ACHN (cell line): Measurements from ENCODE around the gene FBXL13.
"Not testable (repeated sequence)": the region's sequence is repeated elsewhere in the genome, so short reads cannot be mapped to it uniquely, and the experiment has no call there.

ENCODE experiments used
- DNase-seq: peaks from one replicate; pipeline ENCODE4 v3.0.0-alpha.2; 2015
- in situ Hi-C: cut with HindIII; loops from 2 replicates; pipeline ENCODE4 v1.10.0; 2017; ENCODE audit warnings: low sequenced_read_pairs, low pct_ligation_motif_present, low pct_unique_long_range_greater_than_20kb

FBXL13 gene

GRCh38 chr7:103083210-103083609 is 8.6 kb upstream of the FBXL13 start:
- in situ Hi-C loops: no loop called here

GRCh38 chr7:103082497-103082896 is 7.9 kb upstream of the FBXL13 start:
- in situ Hi-C loops: no loop called here
- no peak for DNase-seq

More at GRCh38 chr7:103083210-103083609, 8.6 kb upstream of the FBXL13 start:
- DNase-seq: no peak

GRCh38 chr7:103080923-103081322 is 6.3 kb upstream of the FBXL13 start:
- in situ Hi-C loops: no loop called here

GRCh38 chr7:103079836-103080235 is 5.2 kb upstream of the FBXL13 start:
- in situ Hi-C loops: no loop called here

More at GRCh38 chr7:103080923-103081322, 6.3 kb upstream of the FBXL13 start:
- no peak for DNase-seq

GRCh38 chr7:103078226-103078625 is 3.6 kb upstream of the FBXL13 start:
- in situ Hi-C loops, DNase-seq: not testable (repeated sequence)

More at GRCh38 chr7:103079836-103080235, 5.2 kb upstream of the FBXL13 start:
- DNase-seq: no peak

- in situ Hi-C loops: no loop called here
These were observed 2.7 kb upstream of the FBXL13 start for GRCh38 chr7:103077318-103077717.

GRCh38 chr7:103076764-103077163 is 2.2 kb upstream of the FBXL13 start:
- no peak for DNase-seq
- in situ Hi-C loops: no loop called here

More at GRCh38 chr7:103077318-103077717, 2.7 kb upstream of the FBXL13 start:
- no peak for DNase-seq

GRCh38 chr7:103075337-103075918 is 832 bp upstream of the FBXL13 start:
- in situ Hi-C loops: no loop called here
- peak; percentile 74 for DNase-seq

- DNase-seq: peak; percentile 55
- in situ Hi-C loops: no loop called here
These were observed 542 bp downstream of the FBXL13 start for GRCh38 chr7:103073989-103074518.

GRCh38 chr7:103071000-103071399 is 3.6 kb downstream of the FBXL13 start:
- DNase-seq: no peak
- in situ Hi-C loops: no loop called here

GRCh38 chr7:103068414-103069403 is 5.9 kb downstream of the FBXL13 start:
- DNase-seq: no peak
- in situ Hi-C loops: no loop called here

GRCh38 chr7:103065667-103066066 is 8.9 kb downstream of the FBXL13 start:
- in situ Hi-C loops: no loop called here
- DNase-seq: peak; percentile 73

- DNase-seq: no peak
- in situ Hi-C loops: no loop called here
These were observed 10.7 kb downstream of the FBXL13 start for GRCh38 chr7:103063895-103064294.

GRCh38 chr7:103059471-103059870 is 15.1 kb downstream of the FBXL13 start:
- no peak for DNase-seq
- in situ Hi-C loops: no loop called here

- in situ Hi-C loops: no loop called here
These were observed 16.5 kb downstream of the FBXL13 start for GRCh38 chr7:103058122-103058521.

GRCh38 chr7:103056006-103056405 is 18.6 kb downstream of the FBXL13 start:
- DNase-seq, in situ Hi-C loops: not testable (repeated sequence)

More at GRCh38 chr7:103058122-103058521, 16.5 kb downstream of the FBXL13 start:
- no peak for DNase-seq

- in situ Hi-C loops: no loop called here
- DNase-seq: no peak
These were observed 23.1 kb downstream of the FBXL13 start for GRCh38 chr7:103051519-103051918.

- in situ Hi-C loops: no loop called here
- peak; percentile 48 for DNase-seq
These were observed 25.8 kb downstream of the FBXL13 start for GRCh38 chr7:103048833-103049232.

GRCh38 chr7:103041815-103042214 is 32.8 kb downstream of the FBXL13 start:
- in situ Hi-C loops: not testable (repeated sequence)

More at GRCh38 chr7:103041815-103042214, 32.8 kb downstream of the FBXL13 start:
- not testable (repeated sequence) for DNase-seq
